Activated CD4-positive, CD25-positive, alpha-beta regulatory T cell treated with anti-CD3 and anti-CD28 coated beads, Interleukin-2, amount 50 U/mL, for 72 hours (primary cell): Measurements from ENCODE around the gene CCDC127.
"Not testable (repeated sequence)": the region's sequence is repeated elsewhere in the genome, so short reads cannot be mapped to it uniquely, and the experiment has no call there.

Experiments
- DNase-seq: peaks from one replicate; pipeline ENCODE4 v3.0.0; 2021

CCDC127 gene

GRCh38 chr5:217494-218456 lies at the start of gene CCDC127, which contains the start of gene SDHA:
CCDC127 (minus strand) TSS chr5:218153; CDS start chr5:216849, 1,304 bp downstream.
SDHA (plus strand) TSS chr5:218320; CDS start chr5:218356, 36 bp downstream.
- DNase-seq, result peak; percentile 99

GRCh38 chr5:267716-268115 lies 49.8 kb upstream of the CCDC127 start:
- no peak for DNase-seq

- DNase-seq, result not testable (repeated sequence)
Measured at GRCh38 chr5:266311-267026, 48.5 kb upstream of the CCDC127 start.

GRCh38 chr5:264338-264737 lies 46.4 kb upstream of the CCDC127 start:
- DNase-seq, result no peak

GRCh38 chr5:263275-263974 lies 45.5 kb upstream of the CCDC127 start:
- not testable (repeated sequence) for DNase-seq

GRCh38 chr5:257148-257547 lies 39.2 kb upstream of the CCDC127 start:
- no peak for DNase-seq

- not testable (repeated sequence) for DNase-seq
Measured at GRCh38 chr5:256347-256746, 38.4 kb upstream of the CCDC127 start.

GRCh38 chr5:255116-255515 lies 37.2 kb upstream of the CCDC127 start:
- not testable (repeated sequence) for DNase-seq

GRCh38 chr5:254322-254721 lies 36.4 kb upstream of the CCDC127 start:
- DNase-seq, result not testable (repeated sequence)

GRCh38 chr5:252546-252945 lies 34.6 kb upstream of the CCDC127 start:
- no peak for DNase-seq

- not testable (repeated sequence) for DNase-seq
Measured at GRCh38 chr5:251975-252374, 34.0 kb upstream of the CCDC127 start.

- DNase-seq, result not testable (repeated sequence)
Measured at GRCh38 chr5:251538-251937, 33.6 kb upstream of the CCDC127 start.

- DNase-seq, result not testable (repeated sequence)
Measured at GRCh38 chr5:251016-251415, 33.1 kb upstream of the CCDC127 start.

- DNase-seq, result not testable (repeated sequence)
Measured at GRCh38 chr5:250396-250795, 32.4 kb upstream of the CCDC127 start.

- not testable (repeated sequence) for DNase-seq
Measured at GRCh38 chr5:245717-246116, 27.8 kb upstream of the CCDC127 start.

- not testable (repeated sequence) for DNase-seq
Measured at GRCh38 chr5:243683-244367, 25.9 kb upstream of the CCDC127 start.

- not testable (repeated sequence) for DNase-seq
Measured at GRCh38 chr5:241045-241669, 23.2 kb upstream of the CCDC127 start.

- DNase-seq, result not testable (repeated sequence)
Measured at GRCh38 chr5:240550-240949, 22.6 kb upstream of the CCDC127 start.

GRCh38 chr5:237931-238330 lies 20.0 kb upstream of the CCDC127 start:
- DNase-seq, result not testable (repeated sequence)

- not testable (repeated sequence) for DNase-seq
Measured at GRCh38 chr5:235527-235926, 17.6 kb upstream of the CCDC127 start.

GRCh38 chr5:234450-234849 lies 16.5 kb upstream of the CCDC127 start:
- DNase-seq, result no peak

GRCh38 chr5:233426-233825 lies 15.5 kb upstream of the CCDC127 start:
- not testable (repeated sequence) for DNase-seq
